HEK293 (cell line): Measurements from ENCODE around the gene KCTD17.

ENCODE experiments used
- CTCF ChIP-seq: fragments of 450-650 bp; formaldehyde crosslinking; IDR thresholded peaks from 2 replicates; pipeline ENCODE4 v1.5.1; 2016; ENCODE audit warnings: missing biosample characterization, missing genetic modification characterization
- ZNF426 ChIP-seq: fragments of 450-650 bp; formaldehyde crosslinking; IDR thresholded peaks from 2 replicates; pipeline ENCODE4 v1.5.1; 2017; ENCODE audit warnings: missing biosample characterization, missing genetic modification characterization, mild to moderate bottlenecking, inconsistent platforms, moderate library complexity
- TF ChIP-seq, protein P1 (sequence below): fragments of 450-650 bp; formaldehyde crosslinking; IDR thresholded peaks from 2 replicates; pipeline ENCODE4 v1.5.1; 2016; ENCODE audit warnings: missing biosample characterization, missing genetic modification characterization

DNA sequence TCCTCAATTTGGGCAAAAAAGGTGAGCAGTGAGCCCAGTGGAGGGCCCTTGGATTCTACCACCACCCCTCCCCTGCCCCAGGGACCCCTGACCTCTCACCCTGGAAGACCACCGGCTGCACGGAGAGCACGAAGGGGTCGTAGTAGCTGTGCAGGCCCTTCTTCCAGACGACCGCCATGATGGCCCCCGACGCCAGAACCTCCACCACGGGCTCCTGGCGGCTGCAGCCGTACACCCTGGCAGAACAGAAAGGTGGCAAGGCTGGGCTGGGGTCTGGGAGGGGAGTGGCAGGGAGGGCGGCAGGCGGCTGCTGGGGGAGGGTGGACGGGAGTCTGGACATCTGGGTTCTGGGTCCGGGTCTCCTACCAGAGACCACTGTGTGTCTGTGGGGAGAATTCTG is 34.6 kb downstream of the KCTD17 start:
- no peak for TF ChIP-seq CTCF
- no peak for TF ChIP-seq ZNF426
- TF ChIP-seq, protein P1, sequence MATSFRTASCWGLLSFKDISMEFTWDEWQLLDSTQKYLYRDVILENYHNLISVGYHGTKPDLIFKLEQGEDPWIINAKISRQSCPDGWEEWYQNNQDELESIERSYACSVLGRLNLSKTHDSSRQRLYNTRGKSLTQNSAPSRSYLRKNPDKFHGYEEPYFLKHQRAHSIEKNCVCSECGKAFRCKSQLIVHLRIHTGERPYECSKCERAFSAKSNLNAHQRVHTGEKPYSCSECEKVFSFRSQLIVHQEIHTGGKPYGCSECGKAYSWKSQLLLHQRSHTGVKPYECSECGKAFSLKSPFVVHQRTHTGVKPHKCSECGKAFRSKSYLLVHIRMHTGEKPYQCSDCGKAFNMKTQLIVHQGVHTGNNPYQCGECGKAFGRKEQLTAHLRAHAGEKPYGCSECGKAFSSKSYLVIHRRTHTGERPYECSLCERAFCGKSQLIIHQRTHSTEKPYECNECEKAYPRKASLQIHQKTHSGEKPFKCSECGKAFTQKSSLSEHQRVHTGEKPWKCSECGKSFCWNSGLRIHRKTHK = no peak
